ENCODE measurements around the gene EIF4G3. TPM values are rescaled to one million over a fixed set of nuclear protein-coding genes. Genes with fewer than 3 reads are reported as not detected.
A peak's percentile ranks its signal among the peaks of the same experiment; 100 is the strongest.

EIF4G3 gene, protein sequence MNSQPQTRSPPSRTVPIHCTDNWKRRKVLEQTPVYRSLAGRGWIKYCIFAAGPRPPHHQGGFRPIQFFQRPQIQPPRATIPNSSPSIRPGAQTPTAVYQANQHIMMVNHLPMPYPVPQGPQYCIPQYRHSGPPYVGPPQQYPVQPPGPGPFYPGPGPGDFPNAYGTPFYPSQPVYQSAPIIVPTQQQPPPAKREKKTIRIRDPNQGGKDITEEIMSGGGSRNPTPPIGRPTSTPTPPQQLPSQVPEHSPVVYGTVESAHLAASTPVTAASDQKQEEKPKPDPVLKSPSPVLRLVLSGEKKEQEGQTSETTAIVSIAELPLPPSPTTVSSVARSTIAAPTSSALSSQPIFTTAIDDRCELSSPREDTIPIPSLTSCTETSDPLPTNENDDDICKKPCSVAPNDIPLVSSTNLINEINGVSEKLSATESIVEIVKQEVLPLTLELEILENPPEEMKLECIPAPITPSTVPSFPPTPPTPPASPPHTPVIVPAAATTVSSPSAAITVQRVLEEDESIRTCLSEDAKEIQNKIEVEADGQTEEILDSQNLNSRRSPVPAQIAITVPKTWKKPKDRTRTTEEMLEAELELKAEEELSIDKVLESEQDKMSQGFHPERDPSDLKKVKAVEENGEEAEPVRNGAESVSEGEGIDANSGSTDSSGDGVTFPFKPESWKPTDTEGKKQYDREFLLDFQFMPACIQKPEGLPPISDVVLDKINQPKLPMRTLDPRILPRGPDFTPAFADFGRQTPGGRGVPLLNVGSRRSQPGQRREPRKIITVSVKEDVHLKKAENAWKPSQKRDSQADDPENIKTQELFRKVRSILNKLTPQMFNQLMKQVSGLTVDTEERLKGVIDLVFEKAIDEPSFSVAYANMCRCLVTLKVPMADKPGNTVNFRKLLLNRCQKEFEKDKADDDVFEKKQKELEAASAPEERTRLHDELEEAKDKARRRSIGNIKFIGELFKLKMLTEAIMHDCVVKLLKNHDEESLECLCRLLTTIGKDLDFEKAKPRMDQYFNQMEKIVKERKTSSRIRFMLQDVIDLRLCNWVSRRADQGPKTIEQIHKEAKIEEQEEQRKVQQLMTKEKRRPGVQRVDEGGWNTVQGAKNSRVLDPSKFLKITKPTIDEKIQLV (N-terminal part only)
- 35.5 and 38.4 TPM in 2 replicates for total RNA-seq

DNA sequence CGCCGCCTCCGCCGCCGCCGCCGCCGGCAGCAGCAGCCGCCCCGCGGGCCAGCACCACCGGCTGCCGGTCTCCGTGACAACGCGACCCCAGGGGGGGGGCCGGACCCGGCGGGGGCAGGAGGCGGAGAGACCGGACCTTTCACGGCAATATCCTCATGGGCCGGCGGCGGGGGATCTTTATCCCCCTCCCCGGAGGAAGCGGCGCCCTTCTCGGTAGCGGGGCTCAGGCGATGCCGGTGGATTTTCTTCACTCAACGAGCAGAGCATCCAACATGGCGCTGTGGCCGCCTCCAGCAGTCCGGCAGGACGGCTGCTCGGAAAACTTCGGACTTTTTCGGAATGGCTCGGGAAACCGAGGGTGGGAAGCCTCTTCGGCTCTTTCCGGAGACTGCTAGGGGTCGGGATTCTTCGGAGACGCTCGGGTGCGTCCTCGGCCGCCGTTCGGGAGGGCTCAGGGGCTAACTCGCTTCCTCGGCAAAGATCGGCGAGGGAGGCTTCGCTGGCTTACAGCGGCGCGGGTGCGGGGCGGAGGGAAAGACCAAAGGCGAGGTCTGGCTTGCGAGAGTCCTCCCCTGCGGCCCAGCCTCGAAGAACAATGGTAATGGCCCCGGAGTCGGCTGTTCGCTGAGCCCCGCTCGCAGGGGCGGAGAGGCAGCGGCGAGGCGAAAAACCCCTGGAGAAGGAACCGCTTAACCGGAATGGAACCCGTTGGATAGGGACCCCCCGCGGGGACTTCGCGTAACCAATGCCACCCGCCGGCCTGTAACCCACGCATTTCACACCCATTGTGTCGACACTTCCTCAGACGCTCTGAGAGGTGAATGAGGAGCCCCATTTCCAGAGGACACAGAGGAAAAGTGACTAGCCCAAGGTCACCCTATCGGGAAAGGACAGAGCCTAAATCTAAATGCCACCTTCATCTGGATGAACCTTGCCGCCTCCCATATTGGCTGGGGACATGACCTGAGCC, at the start of gene EIF4G3:
EIF4G3 (minus strand) TSS at position 312 of the 970 bp plus-strand sequence. CDS start 174,155 bp downstream, outside the sequence.
- Histone ChIP-seq H3K4me3 (ENCODE audit: low read depth, low read length) (peak within 1 kb of the TSS; percentile 76), H3K27me3 (ENCODE audit: control insufficient read depth, insufficient read depth, low read length) (no peaks in the 10 kb centered on the region), H3K36me3 (ENCODE audit: control insufficient read depth, insufficient read depth, low read length) (no peaks in the 10 kb centered on the region)
- peak; percentile 72 for DNase-seq (ENCODE audit: low read depth)
- TF ChIP-seq, protein P1, sequence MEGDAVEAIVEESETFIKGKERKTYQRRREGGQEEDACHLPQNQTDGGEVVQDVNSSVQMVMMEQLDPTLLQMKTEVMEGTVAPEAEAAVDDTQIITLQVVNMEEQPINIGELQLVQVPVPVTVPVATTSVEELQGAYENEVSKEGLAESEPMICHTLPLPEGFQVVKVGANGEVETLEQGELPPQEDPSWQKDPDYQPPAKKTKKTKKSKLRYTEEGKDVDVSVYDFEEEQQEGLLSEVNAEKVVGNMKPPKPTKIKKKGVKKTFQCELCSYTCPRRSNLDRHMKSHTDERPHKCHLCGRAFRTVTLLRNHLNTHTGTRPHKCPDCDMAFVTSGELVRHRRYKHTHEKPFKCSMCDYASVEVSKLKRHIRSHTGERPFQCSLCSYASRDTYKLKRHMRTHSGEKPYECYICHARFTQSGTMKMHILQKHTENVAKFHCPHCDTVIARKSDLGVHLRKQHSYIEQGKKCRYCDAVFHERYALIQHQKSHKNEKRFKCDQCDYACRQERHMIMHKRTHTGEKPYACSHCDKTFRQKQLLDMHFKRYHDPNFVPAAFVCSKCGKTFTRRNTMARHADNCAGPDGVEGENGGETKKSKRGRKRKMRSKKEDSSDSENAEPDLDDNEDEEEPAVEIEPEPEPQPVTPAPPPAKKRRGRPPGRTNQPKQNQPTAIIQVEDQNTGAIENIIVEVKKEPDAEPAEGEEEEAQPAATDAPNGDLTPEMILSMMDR (IDR thresholded peaks at IDR 0.05; ENCODE audit: insufficient read depth, low read length, poor library complexity, severe bottlenecking) = no peak

DNA sequence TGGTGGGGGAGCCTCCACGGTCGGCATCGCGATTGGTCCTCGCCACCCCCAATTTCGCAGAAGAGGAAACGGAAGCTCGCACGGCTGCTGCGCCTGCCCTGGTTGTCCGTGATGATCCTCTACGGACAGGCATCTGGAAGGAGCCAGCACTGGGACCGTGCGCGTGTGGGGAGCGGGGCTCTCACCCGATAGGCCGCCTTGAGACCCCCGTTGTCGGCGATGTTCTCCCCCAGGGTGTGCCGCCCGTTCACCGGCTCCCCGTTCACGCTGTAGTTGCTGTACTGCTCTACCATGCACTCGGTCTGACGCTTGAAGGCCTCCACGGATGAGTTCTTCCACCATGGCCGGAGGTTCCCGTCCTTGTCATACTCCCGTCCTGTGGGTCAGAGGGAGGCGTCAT, 48.4 kb upstream of the EIF4G3 start:
- no peak for DNase-seq (ENCODE audit: low read depth)
- H3K36me3 ChIP-seq (ENCODE audit: control insufficient read depth, insufficient read depth, low read length) = peaks cover 2% of the 10 kb centered on the region
- TF ChIP-seq, protein P1 (IDR thresholded peaks at IDR 0.05; ENCODE audit: insufficient read depth, low read length, poor library complexity, severe bottlenecking) = no peak
- H3K4me3 ChIP-seq (ENCODE audit: low read depth, low read length) = no peak overlapping the region
- no peaks in the 10 kb centered on the region for H3K27me3 ChIP-seq (ENCODE audit: control insufficient read depth, insufficient read depth, low read length)

DNA sequence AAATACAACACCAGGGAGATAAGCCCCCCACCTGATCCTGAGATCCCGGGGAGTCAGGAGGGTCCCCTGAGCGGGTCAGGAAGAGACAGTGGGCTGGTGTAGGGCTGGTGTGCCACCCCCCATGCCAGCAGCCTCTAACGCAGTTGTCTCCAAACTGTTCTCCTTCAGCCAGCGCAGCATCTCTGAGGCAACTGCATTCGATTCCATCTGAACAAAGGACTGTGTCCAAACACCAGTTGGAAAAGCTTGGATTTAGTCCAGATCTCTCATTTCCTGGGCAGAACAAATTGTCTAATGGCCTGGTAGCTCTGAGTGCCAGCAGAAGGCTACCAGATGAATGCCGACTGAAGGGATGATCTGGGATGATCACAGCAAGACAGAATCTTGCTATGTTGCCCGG, 44.1 kb upstream of the EIF4G3 start:
- no peak for DNase-seq (ENCODE audit: low read depth)
- H3K36me3 ChIP-seq (ENCODE audit: control insufficient read depth, insufficient read depth, low read length) = peaks cover 3% of the 10 kb centered on the region
- TF ChIP-seq, protein P1 (IDR thresholded peaks at IDR 0.05; ENCODE audit: insufficient read depth, low read length, poor library complexity, severe bottlenecking) = no peak
- H3K27me3 ChIP-seq (ENCODE audit: control insufficient read depth, insufficient read depth, low read length) = no peaks in the 10 kb centered on the region
- no peak overlapping the region for H3K4me3 ChIP-seq (ENCODE audit: low read depth, low read length)

DNA sequence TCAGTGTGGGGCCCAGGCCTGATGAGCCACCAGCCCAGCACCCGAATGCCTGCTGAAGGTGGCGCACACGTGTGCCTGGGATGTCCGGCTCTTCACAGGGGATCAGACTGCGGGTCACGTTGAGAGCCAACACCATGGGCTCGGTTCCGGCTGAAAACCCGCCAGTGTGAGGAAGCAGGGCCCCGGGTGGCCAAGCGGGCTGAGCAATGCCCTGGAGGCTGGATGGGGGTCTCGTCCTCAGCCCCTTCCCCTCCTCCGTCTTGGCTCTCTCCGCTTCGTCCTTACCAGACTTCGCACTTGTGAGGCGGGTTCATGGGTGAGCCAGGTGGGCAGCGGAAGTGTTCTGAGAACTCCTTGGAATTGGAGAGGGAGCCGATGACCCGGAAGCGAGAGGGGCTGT, 43.0 kb upstream of the EIF4G3 start:
- Histone ChIP-seq H3K27me3 (ENCODE audit: control insufficient read depth, insufficient read depth, low read length) (no peaks in the 10 kb centered on the region), H3K4me3 (ENCODE audit: low read depth, low read length) (no peak overlapping the region), H3K36me3 (ENCODE audit: control insufficient read depth, insufficient read depth, low read length) (peaks cover 2% of the 10 kb centered on the region)
- TF ChIP-seq, protein P1 (IDR thresholded peaks at IDR 0.05; ENCODE audit: insufficient read depth, low read length, poor library complexity, severe bottlenecking) = no peak
- no peak for DNase-seq (ENCODE audit: low read depth)
